Muscle of leg (tissue), 11 donors: ENCODE measurements around the gene FLRT1. TPM values are rescaled to one million over a fixed set of nuclear protein-coding genes. Genes with fewer than 3 reads are reported as not detected.

Experiments
- DNase-seq: peaks from one replicate; pipeline ENCODE4 v3.0.0; 2013
- H3K27ac ChIP-seq: one replicate; pipeline ENCODE4 v1.5.1; 2013; ENCODE audit warnings: mild to moderate bottlenecking, low read length, control low read depth
- H3K27me3 ChIP-seq: one replicate; pipeline ENCODE4 v1.6.1; 2013; ENCODE audit warnings: low read length; ENCODE audit not compliant: control insufficient read depth, insufficient read depth
- H3K36me3 ChIP-seq: one replicate; pipeline ENCODE4 v1.6.1; 2013; ENCODE audit warnings: low read length; ENCODE audit not compliant: control insufficient read depth, insufficient read depth
- H3K4me1 ChIP-seq: one replicate; pipeline ENCODE4 v1.6.1; 2013; ENCODE audit warnings: low read length; ENCODE audit not compliant: control insufficient read depth, insufficient read depth
- H3K4me3 ChIP-seq: one replicate; pipeline ENCODE4 v1.5.1; 2013; ENCODE audit warnings: low read length, control low read depth
- H3K9me3 ChIP-seq: replicated peaks from 2 replicates; pipeline ENCODE4 v1.6.1; 2013; ENCODE audit warnings: low read depth, low read length; ENCODE audit not compliant: control insufficient read depth
- WGBS: methylation state at CpG from one replicate; pipeline ENCODE4 v1.1.5; 2013; ENCODE audit warnings: missing lambda C conversion rate; ENCODE audit not compliant: insufficient coverage; 5-methylcytosine and 5-hydroxymethylcytosine counted together
- polyA plus RNA-seq, 8 donors: library from polyadenylated mRNA; unstranded; fragments of 120-200 nt; gene quantifications; one replicate each; pipeline versions ENCODE4 v1.2.1 to v1.2.3, GENCODE V29; 2013; ENCODE audit warnings: inconsistent platforms in 1 of 8, low replicate concordance in 1 of 8; ENCODE audit not compliant: insufficient read length in 8 of 8, insufficient read depth in 1 of 8
- total RNA-seq: library from RNA; stranded (reverse); fragments of 120-200 nt; gene quantifications from one replicate; pipeline ENCODE4 v1.2.4, GENCODE V29; 2013

Gene FLRT1
- total and polyA plus RNA-seq, 9 donors: 1.2 to 6.2 (median 3.0) TPM

DNA sequence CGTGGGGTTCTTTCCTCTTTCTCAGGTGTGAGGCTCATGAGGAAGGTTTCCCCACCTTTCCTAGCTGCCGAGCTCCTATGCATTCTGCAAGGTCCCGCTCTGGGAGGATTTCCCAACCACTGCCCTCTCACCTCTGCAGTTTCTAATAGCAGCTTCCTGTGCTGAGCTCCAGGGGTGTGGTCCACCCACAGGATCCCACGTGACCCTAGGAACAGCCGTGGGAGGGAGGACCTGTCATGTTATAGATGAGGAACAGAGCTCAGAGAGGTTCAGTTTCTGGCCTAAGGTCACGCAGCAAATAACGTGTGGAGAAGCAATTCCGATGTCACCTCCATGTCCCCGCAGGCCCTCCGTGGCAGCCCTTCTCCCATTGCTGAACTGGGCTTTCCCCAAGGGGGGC lies 38.5 kb downstream of the FLRT1 start:
- no peak for DNase-seq
- Histone ChIP-seq H3K36me3 (no peaks in the 10 kb centered on the region), H3K9me3 (no peaks in the 10 kb centered on the region), H3K4me3 (no peak overlapping the region), H3K4me1 (peaks cover 83% of the 10 kb centered on the region), H3K27me3 (peaks cover 3% of the 10 kb centered on the region), H3K27ac (no peak overlapping the region)
- WGBS: 63% methylated on average over 7 of the region's 10 CpGs

DNA sequence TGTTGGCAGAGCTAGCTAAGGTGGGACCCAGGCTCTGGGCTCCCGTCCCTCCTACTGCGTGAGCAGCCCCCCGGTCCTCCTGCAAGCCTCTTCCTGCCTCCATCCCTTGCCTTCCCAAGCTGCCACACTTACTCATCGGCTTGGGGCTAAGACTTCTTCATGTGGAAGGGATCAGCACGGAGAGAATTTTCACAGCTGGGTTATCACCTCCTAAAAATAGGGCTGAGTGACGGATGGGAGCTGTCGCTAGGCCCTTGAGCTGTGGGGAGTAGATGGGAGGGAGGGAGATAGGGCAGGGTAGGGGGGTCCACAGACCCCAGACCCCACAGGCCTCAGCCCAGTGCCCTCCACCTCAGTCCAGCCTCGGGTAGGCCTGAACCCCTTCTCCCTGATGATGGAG lies 41.0 kb downstream of the FLRT1 start:
- WGBS: no CpG with 5 or more reads among the region's 8 CpGs
- Histone ChIP-seq H3K36me3 (no peaks in the 10 kb centered on the region), H3K27me3 (peaks cover 3% of the 10 kb centered on the region), H3K4me1 (peaks cover 64% of the 10 kb centered on the region), H3K4me3 (no peak overlapping the region), H3K27ac (no peak overlapping the region), H3K9me3 (no peaks in the 10 kb centered on the region)
- no peak for DNase-seq

DNA sequence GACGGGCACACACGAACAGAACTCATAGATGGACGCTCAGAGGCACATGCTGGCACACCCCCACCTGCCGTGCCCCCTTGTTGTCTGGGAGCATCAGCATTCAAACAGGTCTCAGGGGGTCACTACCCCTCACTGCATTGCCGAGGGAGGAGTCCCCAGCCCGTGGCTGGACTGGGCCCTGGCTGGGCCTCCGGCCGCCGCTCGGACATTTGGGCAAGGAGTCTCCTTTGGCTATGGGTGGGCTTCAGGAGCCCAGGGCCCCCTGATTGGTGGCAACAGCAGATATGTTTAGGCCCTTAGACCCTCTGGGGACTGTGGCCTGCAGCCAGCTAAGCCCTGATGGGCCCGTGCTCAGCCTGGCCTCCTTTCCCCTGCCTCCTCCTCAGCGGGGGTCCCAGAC lies 41.9 kb downstream of the FLRT1 start:
- Histone ChIP-seq H3K4me1 (peaks cover 64% of the 10 kb centered on the region), H3K9me3 (no peaks in the 10 kb centered on the region), H3K36me3 (no peaks in the 10 kb centered on the region), H3K4me3 (no peak overlapping the region), H3K27me3 (peaks cover 3% of the 10 kb centered on the region), H3K27ac (no peak overlapping the region)
- 74% methylated on average over 4 of the region's 12 CpGs for WGBS
- no peak for DNase-seq

DNA sequence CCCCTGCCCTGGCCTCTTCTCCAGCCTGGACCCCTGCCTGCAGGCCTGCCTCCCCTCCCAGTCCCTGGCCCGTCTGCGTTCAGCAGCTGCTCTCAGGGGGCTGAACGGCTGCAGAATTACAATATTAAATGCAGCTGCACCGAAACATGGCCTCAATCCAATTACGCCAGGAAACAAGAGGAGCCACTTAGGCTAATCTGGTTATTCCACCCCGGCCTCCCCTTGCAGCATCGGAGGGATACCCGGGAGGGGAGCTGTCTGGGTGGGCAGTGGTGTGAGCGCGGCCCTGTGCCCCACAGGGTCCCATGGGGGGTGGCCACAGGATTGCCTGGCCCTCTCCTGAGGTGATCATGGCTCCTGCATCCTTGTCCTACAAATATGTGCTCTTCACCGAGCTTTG lies 42.6 kb downstream of the FLRT1 start:
- 12% methylated on average over 10 of the region's 11 CpGs for whole genome bisulfite sequencing
- Histone ChIP-seq H3K4me1 (peaks cover 65% of the 10 kb centered on the region), H3K36me3 (no peaks in the 10 kb centered on the region), H3K27ac (peak overlapping the region; percentile 55), H3K9me3 (no peaks in the 10 kb centered on the region), H3K4me3 (no peak overlapping the region), H3K27me3 (peaks cover 3% of the 10 kb centered on the region)
- peak; percentile 90 for DNase-seq

DNA sequence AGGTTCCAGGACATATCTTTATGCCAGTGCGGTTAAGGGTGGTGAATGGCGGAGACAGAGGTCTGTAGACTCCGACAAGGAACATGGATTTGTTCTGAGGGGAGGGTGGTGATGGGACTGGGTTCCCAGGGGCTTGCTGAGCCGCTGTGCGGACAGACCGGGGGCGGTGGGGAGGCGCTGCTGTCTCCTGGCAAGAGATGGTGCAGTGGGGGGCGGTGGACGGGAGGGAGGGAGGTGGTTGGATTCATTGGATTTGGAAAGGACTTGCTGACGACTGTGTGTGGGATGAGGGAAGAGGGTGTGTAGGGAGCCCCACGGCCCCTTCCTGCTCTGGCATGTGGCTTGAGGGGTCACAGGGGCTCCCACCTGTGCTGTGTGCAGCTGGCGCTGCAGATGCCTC lies 43.2 kb downstream of the FLRT1 start:
- Histone ChIP-seq H3K4me3 (no peak overlapping the region), H3K9me3 (no peaks in the 10 kb centered on the region), H3K27ac (no peak overlapping the region), H3K4me1 (peaks cover 66% of the 10 kb centered on the region), H3K27me3 (peaks cover 3% of the 10 kb centered on the region), H3K36me3 (no peaks in the 10 kb centered on the region)
- 31% methylated on average over 12 of the region's 13 CpGs for WGBS
- DNase-seq: peak; percentile 53

DNA sequence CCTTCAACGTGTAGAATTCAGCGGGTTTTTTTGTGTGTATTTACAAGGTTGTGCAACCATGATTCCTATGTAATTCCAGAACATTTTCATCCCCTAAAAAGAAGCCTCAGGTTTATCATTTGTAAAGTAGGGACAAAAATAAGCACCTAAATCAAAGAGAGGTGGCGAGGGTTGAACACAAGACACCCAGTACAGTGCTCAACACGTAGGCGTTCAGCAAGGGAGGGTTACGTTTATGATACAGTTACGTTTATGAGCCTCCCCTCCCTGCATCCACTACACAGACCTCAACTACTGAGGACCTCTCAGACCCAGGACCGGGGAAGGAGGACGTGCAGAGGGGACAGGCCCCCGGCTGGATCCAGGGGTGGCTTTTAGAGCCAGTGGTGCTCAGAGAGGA lies 44.7 kb downstream of the FLRT1 start:
- Histone ChIP-seq H3K27me3 (peaks cover 3% of the 10 kb centered on the region), H3K27ac (no peak overlapping the region), H3K9me3 (no peaks in the 10 kb centered on the region), H3K36me3 (no peaks in the 10 kb centered on the region), H3K4me1 (peaks cover 65% of the 10 kb centered on the region), H3K4me3 (no peak overlapping the region)
- DNase-seq: no peak
- WGBS: 80% methylated on average over 1 of the region's 10 CpGs

DNA sequence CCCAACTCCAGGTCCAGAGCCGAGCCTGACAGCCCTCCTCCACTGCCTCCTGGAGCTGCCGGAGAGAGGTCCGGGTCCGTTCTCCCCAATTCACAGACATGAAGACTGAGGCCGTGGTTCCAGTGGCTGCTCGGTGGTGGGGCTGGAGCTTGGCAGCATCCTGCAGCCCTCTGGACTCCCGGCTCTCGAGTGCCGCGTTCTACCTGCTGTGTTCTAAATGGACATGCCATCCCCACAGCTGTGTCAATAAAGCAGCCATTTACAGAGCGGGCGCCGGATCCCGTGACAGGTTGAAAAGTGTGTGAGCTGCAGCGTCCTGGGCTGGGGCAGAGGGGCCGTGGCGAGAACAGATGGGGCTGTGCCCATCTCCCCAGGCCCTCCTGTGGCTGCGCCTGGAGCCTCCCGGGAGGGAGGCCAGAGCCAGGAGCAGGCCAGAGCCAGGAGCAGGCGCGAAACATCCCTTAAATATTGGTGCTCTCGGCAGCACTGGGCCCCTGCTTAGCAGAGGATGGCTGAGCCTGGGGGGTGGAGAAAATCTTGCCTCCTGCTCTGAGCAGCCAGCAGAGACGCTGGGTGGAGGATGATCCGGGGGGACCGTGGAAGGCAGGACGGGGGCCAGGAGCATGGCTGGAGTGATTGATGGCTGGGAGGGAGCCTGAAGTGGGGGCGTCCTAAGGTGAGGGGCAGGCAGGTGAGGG lies 46.2 kb downstream of the FLRT1 start:
- 71% methylated on average over 25 of the region's 27 CpGs for WGBS
- Histone ChIP-seq H3K27ac (no peak overlapping the region), H3K36me3 (no peaks in the 10 kb centered on the region), H3K9me3 (no peaks in the 10 kb centered on the region), H3K27me3 (peaks cover 7% of the 10 kb centered on the region), H3K4me1 (peaks cover 68% of the 10 kb centered on the region), H3K4me3 (no peak overlapping the region)
- no peak for DNase-seq

DNA sequence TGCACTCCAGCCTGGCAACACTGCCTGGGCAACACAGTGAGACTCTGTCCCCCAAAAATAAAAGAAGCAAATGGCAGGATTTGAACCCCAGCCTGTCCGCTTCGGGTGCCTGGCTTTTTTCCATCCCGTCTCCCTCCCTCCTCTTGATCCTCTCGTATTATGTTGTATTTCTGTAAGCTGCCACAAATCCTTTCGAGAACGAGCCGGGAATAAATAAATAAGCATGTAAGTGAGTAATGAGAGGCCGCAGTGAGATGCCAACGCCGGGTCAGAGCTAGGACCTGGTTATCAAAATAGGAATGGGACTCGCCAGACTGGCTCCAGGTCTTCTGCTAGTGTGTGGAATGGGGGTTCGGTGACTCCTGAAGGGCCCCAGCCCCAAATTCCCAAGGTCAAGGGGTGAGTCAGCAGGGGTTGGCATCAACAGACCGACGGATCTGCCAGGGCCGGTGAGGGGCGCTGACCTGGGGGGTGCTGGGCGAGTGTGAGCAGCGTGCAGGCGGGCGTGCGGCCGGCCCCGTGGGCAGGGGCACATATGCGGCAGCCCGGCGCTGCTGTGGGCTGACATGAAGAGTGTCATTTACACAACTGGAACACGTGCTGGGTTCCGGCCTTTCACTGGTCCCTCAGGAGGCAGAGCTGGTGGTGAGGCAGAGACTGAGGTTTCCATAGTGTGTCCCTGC lies 47.8 kb downstream of the FLRT1 start:
- DNase-seq: no peak
- Histone ChIP-seq H3K36me3 (no peaks in the 10 kb centered on the region), H3K4me3 (no peak overlapping the region), H3K27me3 (peaks cover 4% of the 10 kb centered on the region), H3K9me3 (no peaks in the 10 kb centered on the region), H3K27ac (no peak overlapping the region), H3K4me1 (peaks cover 68% of the 10 kb centered on the region)
- WGBS: 75% methylated on average over 23 of the region's 28 CpGs

DNA sequence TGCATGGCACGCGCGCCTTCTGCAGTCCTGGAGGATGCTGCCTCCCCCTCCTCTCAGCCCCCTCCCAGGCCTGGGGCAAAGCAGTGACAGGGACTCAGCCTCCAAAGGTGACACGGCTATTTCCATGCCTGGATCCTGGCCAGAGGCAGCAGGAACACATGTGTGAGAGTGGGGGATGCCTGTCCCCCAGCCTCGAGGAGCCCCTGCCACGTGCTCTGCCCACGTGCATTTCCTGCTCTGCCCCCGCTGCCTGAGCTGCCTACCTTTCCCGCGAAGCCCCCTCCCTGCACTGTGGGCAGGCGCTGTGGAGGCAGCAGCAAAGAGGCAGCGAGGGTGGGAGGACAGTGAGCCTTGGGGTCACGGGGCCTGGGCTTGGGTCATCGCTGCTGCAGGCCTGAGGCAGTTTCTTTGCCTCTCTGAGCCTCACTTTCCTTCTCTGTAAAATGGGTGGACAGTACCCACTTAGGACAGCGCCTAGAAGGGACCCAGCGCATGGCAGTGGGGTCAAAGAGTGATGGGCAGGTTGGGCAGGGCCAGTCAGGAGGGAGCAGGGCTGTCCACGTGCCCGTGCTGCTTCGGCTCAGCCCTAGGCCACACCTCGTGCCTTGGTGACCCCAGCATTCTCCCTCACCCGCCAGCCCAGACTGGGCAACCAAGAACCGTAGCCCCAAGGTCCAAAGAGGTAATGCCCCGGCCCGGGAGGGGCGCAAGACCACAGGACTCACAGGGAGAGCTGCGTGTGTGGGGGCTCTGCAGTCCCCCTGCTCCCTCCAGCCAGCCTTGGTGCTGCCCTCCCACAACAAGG lies 48.6 kb downstream of the FLRT1 start:
- WGBS: 77% methylated on average over 19 of the region's 26 CpGs
- Histone ChIP-seq H3K36me3 (no peaks in the 10 kb centered on the region), H3K9me3 (no peaks in the 10 kb centered on the region), H3K27me3 (peaks cover 5% of the 10 kb centered on the region), H3K4me1 (peaks cover 68% of the 10 kb centered on the region), H3K4me3 (no peak overlapping the region), H3K27ac (no peak overlapping the region)
- no peak for DNase-seq
